GM12873 (cell line): ENCODE data around the gene RER1.

Experiments
- TF ChIP-seq, protein P1 (sequence below): IDR thresholded peaks from 2 replicates; pipeline ENCODE4 v1.5.1; 2012; ENCODE audit warnings: low read depth, mild to moderate bottlenecking, moderate library complexity, low read length, control low read depth; ENCODE audit not compliant: insufficient read depth; ENCODE audit errors: missing control alignments

The RER1 gene

DNA sequence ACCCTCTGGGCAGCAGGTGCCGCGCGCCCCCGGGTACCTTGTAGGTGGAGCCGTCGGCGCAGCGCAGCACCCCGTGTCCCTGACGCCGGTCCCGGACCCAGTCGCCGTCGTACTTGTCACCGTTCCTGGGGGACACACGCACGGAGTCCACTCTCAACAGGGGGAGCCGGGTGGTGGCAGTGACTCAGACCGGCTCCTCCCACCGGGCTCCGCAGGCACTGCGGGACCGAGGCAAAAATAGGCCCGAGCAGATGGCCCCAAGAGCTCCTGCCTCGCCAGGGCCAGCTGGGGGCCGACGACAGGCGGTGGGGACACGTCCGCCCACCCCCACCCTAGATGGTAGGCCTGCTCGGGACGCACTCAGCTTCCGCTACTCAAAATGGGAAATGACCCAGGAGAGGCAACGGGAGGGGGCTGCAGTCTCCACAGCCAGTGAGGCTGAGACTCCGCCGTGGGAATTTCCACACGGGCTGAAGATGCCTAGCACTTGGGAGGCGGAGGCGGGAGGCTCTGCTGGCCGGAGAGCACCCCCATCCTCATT lies 6.6 kb upstream of the RER1 start:
- TF ChIP-seq, protein P1, sequence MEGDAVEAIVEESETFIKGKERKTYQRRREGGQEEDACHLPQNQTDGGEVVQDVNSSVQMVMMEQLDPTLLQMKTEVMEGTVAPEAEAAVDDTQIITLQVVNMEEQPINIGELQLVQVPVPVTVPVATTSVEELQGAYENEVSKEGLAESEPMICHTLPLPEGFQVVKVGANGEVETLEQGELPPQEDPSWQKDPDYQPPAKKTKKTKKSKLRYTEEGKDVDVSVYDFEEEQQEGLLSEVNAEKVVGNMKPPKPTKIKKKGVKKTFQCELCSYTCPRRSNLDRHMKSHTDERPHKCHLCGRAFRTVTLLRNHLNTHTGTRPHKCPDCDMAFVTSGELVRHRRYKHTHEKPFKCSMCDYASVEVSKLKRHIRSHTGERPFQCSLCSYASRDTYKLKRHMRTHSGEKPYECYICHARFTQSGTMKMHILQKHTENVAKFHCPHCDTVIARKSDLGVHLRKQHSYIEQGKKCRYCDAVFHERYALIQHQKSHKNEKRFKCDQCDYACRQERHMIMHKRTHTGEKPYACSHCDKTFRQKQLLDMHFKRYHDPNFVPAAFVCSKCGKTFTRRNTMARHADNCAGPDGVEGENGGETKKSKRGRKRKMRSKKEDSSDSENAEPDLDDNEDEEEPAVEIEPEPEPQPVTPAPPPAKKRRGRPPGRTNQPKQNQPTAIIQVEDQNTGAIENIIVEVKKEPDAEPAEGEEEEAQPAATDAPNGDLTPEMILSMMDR, result no peak

DNA sequence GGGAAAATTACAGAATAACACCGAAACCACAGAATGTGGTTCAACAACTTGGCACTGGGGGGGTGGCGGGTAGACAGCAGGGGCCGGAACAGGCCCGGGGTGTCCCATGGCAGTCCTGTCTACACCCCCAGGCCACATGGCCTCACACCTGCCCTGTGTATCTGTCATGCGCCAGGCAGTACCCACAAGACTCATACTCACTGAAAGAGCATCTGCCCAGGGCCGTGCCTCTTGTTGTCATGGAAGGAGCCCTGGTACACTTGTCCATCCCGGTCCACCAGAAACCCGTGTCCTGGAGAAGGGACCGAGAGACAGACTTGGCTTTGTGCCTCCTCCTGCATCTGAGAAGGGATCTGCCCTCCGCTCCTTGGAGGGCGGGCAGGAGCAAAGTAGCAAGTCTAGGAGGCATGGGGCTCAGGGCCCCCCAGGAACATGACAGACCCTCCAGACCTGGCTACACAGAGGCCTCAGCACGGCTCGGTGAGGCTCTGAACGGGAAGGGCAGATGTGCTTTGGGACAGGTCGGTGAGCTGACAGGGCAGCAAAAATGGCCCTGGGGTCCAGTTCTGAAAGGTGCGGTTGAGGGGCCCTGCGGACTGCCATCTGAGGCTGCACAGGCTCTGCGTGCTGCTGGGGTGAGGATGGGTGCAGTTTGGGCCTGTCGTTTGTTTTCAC lies 5.9 kb upstream of the RER1 start:
- TF ChIP-seq, protein P1, result no peak

DNA sequence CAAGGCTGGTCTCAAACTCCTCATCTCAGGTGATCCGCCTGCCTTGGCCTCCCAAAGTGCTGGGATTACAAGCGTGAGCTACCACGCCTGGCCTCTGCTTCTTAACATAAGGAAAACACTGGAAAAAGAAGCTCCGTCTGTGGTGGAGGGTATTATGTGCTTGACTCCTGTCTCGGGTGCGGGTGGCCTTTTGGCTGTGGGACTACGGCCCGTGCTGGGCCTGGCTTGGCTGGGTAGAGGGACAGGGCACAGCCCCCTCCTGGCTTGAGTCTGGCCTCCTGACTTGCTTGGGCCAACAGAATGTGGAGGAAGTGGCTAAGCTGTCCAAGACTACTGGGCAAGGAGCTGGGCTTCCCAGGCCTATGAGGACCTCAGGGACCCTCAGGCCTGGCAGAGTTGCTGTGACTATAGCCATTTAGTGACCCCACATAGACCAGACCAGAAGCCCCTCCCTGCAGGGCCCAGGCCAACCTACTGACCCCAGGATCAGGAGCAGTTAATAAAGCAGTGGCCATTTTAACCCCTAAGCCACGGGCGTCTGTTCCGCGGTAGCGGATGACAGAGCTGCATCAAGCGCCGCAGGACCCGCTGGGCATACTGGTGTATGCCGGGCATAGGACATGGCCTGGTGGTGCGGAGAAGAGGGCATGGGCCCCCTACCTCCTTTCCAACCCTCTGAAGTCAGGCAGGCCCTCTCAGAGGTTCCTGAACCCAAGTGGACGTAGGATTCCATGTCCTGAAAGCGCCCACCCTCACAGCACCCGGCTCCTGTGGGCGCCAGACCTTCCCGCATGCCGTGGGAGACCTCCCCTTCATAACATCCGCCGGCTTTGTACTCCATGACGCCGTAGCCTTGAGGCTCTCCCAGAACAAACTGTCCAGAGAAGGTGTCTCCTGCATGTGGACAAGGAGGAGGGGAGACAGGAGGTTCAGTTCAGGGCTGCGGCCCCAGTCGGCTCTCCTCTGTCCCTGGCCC lies 4.7 kb upstream of the RER1 start:
- TF ChIP-seq, protein P1, result no peak

DNA sequence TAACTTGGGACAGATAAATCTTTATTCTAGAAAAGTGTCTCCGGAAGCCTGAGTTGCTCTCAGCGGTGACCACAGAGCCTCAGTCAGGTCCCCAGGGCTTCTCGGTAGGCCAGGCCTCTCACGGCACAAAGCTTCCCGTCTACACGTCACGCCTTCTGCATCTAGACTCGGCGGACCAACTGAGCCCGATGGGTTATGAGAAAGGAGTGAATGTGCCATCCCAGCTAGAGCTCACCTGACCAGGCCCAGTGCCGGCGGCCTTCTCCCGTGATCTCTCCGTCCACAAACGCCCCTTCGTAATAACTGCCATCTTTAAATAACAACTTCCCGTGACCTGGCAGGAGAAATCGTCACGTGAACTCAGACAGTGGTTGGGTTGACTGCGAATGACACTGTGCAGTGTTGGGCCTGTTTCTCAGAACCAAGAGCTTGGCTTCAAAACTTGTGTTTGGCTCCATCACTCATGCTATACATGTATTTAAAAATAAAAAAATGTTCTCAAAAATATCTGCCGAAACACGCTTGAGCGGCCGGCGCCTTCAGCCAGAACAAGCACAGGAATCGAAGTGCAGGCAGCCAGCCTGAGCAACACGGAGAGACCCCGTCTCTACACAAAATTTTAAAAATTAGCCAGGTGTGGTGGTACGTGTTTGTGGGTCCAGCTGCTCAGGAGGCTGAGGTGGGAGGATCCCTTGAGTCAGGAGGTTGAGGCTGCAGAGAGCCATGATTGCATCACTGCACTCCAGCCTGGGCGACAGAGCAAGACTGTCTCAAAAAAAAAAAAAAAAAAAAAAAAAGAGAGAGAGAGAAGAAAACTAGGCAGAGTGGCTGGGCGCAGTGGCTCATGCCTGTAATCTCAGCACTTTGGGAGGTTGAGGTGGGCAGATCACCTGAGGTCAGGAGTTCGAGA lies 3.4 kb upstream of the RER1 start:
- TF ChIP-seq, protein P1, result no peak

DNA sequence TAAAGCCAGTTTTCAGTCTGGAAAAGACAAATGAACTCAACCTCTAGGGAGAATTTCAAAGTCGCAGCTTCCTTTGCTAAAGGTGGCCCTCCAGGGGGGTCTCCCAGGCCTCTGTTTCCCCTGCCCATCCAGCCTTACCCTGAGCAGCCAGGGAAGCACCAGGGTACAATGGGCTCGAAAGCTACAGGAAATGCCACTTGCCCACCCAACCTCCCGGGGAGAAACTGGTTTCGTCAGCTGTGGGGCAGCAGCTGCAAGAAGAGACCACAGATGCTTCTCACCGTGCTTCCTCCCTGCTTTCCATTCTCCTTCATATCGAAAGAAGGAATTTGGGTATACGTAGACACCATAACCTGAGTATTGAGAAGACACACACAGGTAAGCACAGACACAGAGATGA lies 2.0 kb upstream of the RER1 start:
- TF ChIP-seq, protein P1, result no peak

DNA sequence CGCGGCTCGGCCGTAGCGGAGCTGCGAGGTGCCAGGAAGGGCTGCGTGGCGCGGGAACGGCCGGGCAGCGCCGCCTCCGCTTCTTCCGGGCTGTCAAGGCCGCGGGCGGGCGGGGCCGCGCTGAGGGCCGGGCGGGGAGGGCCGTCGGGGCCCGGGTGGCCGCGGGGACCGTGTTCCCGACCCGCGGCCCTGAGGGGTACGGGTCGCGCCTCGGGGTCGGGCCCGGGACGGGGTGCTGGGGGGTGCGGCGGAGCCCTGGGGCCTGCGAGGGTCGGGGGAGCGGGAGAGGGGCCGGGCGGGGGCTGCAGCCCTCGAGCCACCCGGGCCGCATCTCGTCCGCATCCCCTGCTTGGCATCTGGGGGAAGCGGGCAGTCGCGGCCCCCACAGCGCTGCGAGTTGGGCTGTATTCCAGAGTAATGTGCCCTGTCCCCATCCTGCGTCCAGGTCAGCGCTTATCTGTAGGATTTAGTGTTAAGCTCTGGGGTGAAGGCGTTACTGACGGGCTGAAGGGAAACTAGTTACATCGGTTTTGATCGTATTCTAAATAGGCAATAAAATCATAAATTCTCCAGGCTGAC lies 379 bp downstream of the RER1 start:
- TF ChIP-seq, protein P1, result no peak
